Endothelial cell of umbilical vein (primary cell): ENCODE results near the gene EPHA4.

ENCODE experiments used
- POLR2A ChIP-seq: IDR thresholded peaks from 2 replicates; pipeline ENCODE4 v1.6.1; 2012; ENCODE audit warnings: low read depth, mild to moderate bottlenecking, control low read depth, low read length
- POLR2AphosphoS5 ChIP-seq: IDR thresholded peaks from 2 replicates; pipeline ENCODE4 v1.6.1; 2012; ENCODE audit warnings: low read depth, mild to moderate bottlenecking, control low read depth, low read length, moderate library complexity; ENCODE audit not compliant: insufficient read depth
- TF ChIP-seq, protein P1 (sequence below), 2 donors: IDR thresholded peaks; 1 replicate in 1 of 2; 2 replicates in 1 of 2; pipeline ENCODE4 v1.5.1; 2011; ENCODE audit warnings: low read length in 2 of 2, mild to moderate bottlenecking in 2 of 2, moderate library complexity in 2 of 2, control low read depth in 1 of 2, inconsistent platforms in 1 of 2, low read depth in 1 of 2; ENCODE audit not compliant: insufficient read depth in 1 of 2; ENCODE audit errors: extremely low read depth in 1 of 2

DNA sequence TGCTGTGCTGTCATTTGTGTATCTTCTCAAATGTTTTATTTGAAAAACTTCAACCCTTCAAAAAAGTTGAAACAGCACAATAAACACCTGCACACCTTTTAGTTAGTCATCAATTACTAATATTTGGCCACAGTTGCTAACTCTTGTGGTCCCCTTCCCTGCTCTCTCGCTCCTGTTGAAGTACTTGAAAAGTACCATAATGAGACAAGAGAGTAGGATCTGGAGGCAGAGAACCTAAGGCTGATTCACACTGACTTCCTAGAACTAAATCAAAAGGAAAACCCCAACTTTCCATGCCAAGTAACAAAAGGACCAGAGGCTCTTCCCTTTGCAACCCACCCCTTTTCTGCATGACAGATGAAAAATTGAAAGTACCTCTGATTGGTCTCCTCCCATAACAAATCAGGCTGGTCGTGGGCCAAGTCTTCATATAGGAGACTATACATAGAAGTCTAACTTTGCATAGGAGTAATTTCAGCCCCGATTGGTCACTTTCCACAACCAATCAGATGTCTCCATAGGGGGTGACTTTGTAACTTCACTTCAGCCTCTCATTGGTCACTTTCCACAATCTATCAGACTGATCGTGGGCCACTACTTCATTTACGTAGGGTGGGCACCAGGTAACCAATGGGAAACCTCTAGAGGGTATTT, 179.7 kb downstream of the EPHA4 start:
- TF ChIP-seq, protein P1, sequence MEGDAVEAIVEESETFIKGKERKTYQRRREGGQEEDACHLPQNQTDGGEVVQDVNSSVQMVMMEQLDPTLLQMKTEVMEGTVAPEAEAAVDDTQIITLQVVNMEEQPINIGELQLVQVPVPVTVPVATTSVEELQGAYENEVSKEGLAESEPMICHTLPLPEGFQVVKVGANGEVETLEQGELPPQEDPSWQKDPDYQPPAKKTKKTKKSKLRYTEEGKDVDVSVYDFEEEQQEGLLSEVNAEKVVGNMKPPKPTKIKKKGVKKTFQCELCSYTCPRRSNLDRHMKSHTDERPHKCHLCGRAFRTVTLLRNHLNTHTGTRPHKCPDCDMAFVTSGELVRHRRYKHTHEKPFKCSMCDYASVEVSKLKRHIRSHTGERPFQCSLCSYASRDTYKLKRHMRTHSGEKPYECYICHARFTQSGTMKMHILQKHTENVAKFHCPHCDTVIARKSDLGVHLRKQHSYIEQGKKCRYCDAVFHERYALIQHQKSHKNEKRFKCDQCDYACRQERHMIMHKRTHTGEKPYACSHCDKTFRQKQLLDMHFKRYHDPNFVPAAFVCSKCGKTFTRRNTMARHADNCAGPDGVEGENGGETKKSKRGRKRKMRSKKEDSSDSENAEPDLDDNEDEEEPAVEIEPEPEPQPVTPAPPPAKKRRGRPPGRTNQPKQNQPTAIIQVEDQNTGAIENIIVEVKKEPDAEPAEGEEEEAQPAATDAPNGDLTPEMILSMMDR (IDR thresholded peaks at IDR 0.05; ENCODE audit: extremely low read depth in 1 of 2, insufficient read depth in 1 of 2, low read depth in 1 of 2, low read length in 2 of 2): no peak
- TF ChIP-seq POLR2AphosphoS5 (no peak), POLR2A (no peak)
